Measurements from ENCODE around the gene BSN.

Gene BSN

GRCh38 chr3:49703443-49703927, 149.2 kb downstream of the BSN start:
- TF ChIP-seq ZFX (IDR thresholded peaks at IDR 0.05; ENCODE audit: borderline replicate concordance) (no peak), CTCF (IDR thresholded peaks at IDR 0.05) (peak; percentile 87)
- H3K27ac ChIP-seq, result no peak overlapping the region

GRCh38 chr3:49703956-49704355, 149.7 kb downstream of the BSN start:
- no peak for TF ChIP-seq CTCF (IDR thresholded peaks at IDR 0.05)
- TF ChIP-seq ZFX (IDR thresholded peaks at IDR 0.05; ENCODE audit: borderline replicate concordance), result no peak
- no peak overlapping the region for H3K27ac ChIP-seq

- TF ChIP-seq ZFX (IDR thresholded peaks at IDR 0.05; ENCODE audit: borderline replicate concordance) (no peak), CTCF (IDR thresholded peaks at IDR 0.05) (no peak)
- no peak overlapping the region for H3K27ac ChIP-seq
Measured at GRCh38 chr3:49704629-49705028, 150.4 kb downstream of the BSN start.

GRCh38 chr3:49705390-49705960, 151.2 kb downstream of the BSN start:
- no peak overlapping the region for H3K27ac ChIP-seq
- TF ChIP-seq ZFX (IDR thresholded peaks at IDR 0.05; ENCODE audit: borderline replicate concordance), result no peak
- TF ChIP-seq CTCF (IDR thresholded peaks at IDR 0.05), result no peak

- H3K27ac ChIP-seq, result no peak overlapping the region
- TF ChIP-seq ZFX (IDR thresholded peaks at IDR 0.05; ENCODE audit: borderline replicate concordance) (no peak), CTCF (IDR thresholded peaks at IDR 0.05) (no peak)
Measured at GRCh38 chr3:49706456-49707112, 152.3 kb downstream of the BSN start.

- H3K27ac ChIP-seq, result no peak overlapping the region
- TF ChIP-seq CTCF (IDR thresholded peaks at IDR 0.05) (no peak), ZFX (IDR thresholded peaks at IDR 0.05; ENCODE audit: borderline replicate concordance) (no peak)
Measured at GRCh38 chr3:49707113-49707480, 152.8 kb downstream of the BSN start.

- no peak for TF ChIP-seq CTCF (IDR thresholded peaks at IDR 0.05)
- TF ChIP-seq ZFX (IDR thresholded peaks at IDR 0.05; ENCODE audit: borderline replicate concordance), result no peak
- no peak overlapping the region for H3K27ac ChIP-seq
Measured at GRCh38 chr3:49709852-49710251, 155.6 kb downstream of the BSN start.

Measured in 22Rv1 (cell line).